HEK293T (cell line): ENCODE results near the gene TEK.
"Not testable (repeated sequence)": the region's sequence is repeated elsewhere in the genome, so short reads cannot be mapped to it uniquely, and the experiment has no call there.

Source experiments
- CTCF ChIA-PET: fragments of 350-600 bp; formaldehyde crosslinking; extraction: SDS; loops from one replicate; lab custom pipeline; 2021; ENCODE audit warnings: antibody characterized with exemption, inconsistent platforms; lab: Yijun Ruan, JAX
- POLR2A ChIA-PET: fragments of 350-600 bp; formaldehyde crosslinking; extraction: SDS; loops from one replicate; lab custom pipeline; 2020; ENCODE audit warnings: antibody characterized with exemption, inconsistent platforms; lab: Yijun Ruan, JAX
- DNase-seq: peaks from one replicate; pipeline ENCODE4 v3.0.0; 2012; ENCODE audit warnings: mixed read lengths; ENCODE audit errors: extremely low spot score
- ARNT ChIP-seq: fragments of 450-650 bp; IDR thresholded peaks from 2 replicates; pipeline ENCODE4 v1.6.1; 2017; ENCODE audit warnings: mild to moderate bottlenecking
- BHLHE40 ChIP-seq: fragments of 450-650 bp; IDR thresholded peaks from 2 replicates; pipeline ENCODE4 v1.6.1; 2016; ENCODE audit warnings: mild to moderate bottlenecking, moderate library complexity, borderline replicate concordance
- CTBP1 ChIP-seq: fragments of 450-650 bp; IDR thresholded peaks from 2 replicates; pipeline ENCODE4 v1.6.1; 2016; ENCODE audit warnings: borderline replicate concordance
- ELF4 ChIP-seq: fragments of 450-650 bp; IDR thresholded peaks from 2 replicates; pipeline ENCODE4 v1.6.1; 2017; ENCODE audit warnings: antibody characterized with exemption
- FOXA1 ChIP-seq: fragments of 450-650 bp; IDR thresholded peaks from 2 replicates; pipeline ENCODE4 v1.6.1; 2016; ENCODE audit warnings: mild to moderate bottlenecking
- FOXK2 ChIP-seq: fragments of 450-650 bp; IDR thresholded peaks from 2 replicates; pipeline ENCODE4 v1.6.1; 2016; ENCODE audit warnings: mild to moderate bottlenecking
- FOXM1 ChIP-seq: fragments of 450-650 bp; IDR thresholded peaks from 2 replicates; pipeline ENCODE4 v1.6.1; 2017; ENCODE audit warnings: mild to moderate bottlenecking, borderline replicate concordance
- HDGF ChIP-seq: fragments of 450-650 bp; IDR thresholded peaks from 2 replicates; pipeline ENCODE4 v1.6.1; 2017; ENCODE audit warnings: antibody characterized with exemption, borderline replicate concordance
- L3MBTL2 ChIP-seq: fragments of 450-650 bp; conservative IDR thresholded peaks from 2 replicates; pipeline ENCODE4 v1.6.1; 2016; ENCODE audit warnings: mild to moderate bottlenecking
- LEF1 ChIP-seq: fragments of 450-650 bp; IDR thresholded peaks from 2 replicates; pipeline ENCODE4 v1.6.1; 2017; ENCODE audit warnings: mild to moderate bottlenecking, borderline replicate concordance
- NFRKB ChIP-seq: fragments of 450-650 bp; IDR thresholded peaks from 2 replicates; pipeline ENCODE4 v1.6.1; 2016; ENCODE audit warnings: mild to moderate bottlenecking, moderate library complexity
- SP1 ChIP-seq: fragments of 450-650 bp; IDR thresholded peaks from 2 replicates; pipeline ENCODE4 v1.6.1; 2017
- SUZ12 ChIP-seq: fragments of 450-650 bp; IDR thresholded peaks from 2 replicates; pipeline ENCODE4 v1.6.1; 2016; ENCODE audit warnings: mild to moderate bottlenecking
- TARDBP ChIP-seq: fragments of 450-650 bp; IDR thresholded peaks from 2 replicates; pipeline ENCODE4 v1.6.1; 2016
- ZNF384 ChIP-seq: fragments of 450-650 bp; IDR thresholded peaks from 2 replicates; pipeline ENCODE4 v1.6.1; 2016
- TF ChIP-seq, protein P1 (sequence below): fragments of 450-650 bp; IDR thresholded peaks from 2 replicates; pipeline ENCODE4 v1.6.1; 2016

Gene TEK

GRCh38 chr9:27227192-27227591, 118.2 kb downstream of the TEK start:
- no peak for DNase-seq
- TF ChIP-seq, protein P1, sequence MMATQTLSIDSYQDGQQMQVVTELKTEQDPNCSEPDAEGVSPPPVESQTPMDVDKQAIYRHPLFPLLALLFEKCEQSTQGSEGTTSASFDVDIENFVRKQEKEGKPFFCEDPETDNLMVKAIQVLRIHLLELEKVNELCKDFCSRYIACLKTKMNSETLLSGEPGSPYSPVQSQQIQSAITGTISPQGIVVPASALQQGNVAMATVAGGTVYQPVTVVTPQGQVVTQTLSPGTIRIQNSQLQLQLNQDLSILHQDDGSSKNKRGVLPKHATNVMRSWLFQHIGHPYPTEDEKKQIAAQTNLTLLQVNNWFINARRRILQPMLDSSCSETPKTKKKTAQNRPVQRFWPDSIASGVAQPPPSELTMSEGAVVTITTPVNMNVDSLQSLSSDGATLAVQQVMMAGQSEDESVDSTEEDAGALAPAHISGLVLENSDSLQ: no peak
- TF ChIP-seq TARDBP: no peak
- TF ChIP-seq LEF1: no peak
- no peak for TF ChIP-seq ELF4
- no peak for TF ChIP-seq BHLHE40
- no peak for TF ChIP-seq SP1
- no peak for TF ChIP-seq CTBP1
- TF ChIP-seq FOXM1: no peak
- TF ChIP-seq HDGF: no peak
- no peak for TF ChIP-seq FOXK2
- no peak for TF ChIP-seq ARNT
- no peak for TF ChIP-seq FOXA1
- TF ChIP-seq L3MBTL2: no peak
- TF ChIP-seq SUZ12: no peak
- no peak for TF ChIP-seq ZNF384
- ChIA-PET POLR2A (no interaction called here), CTCF (no interaction called here)

DNA sequence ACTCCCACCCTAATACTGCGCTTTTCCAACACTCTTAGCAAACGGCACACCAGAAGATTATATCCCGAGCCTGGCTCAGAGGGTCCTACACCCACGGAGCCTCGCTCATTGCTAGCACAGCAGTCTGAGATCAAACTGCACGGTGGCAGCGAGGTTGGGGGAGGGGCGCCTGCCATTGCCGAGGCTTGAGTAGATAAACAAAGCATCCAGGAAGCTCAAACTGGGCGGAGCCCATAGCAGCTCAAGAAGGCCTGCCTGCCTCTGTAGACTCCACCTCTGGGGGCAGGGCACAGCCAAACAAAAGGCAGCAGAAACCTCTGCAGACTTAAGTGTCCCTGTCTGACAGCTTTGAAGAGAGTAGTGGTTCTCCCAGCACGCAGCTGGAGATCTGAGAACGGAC, 130.6 kb downstream of the TEK start:
- CTCF ChIA-PET, DNase-seq, POLR2A ChIA-PET: not testable (repeated sequence)

- CTCF ChIA-PET: interaction anchor here (0.6 kb wide), 1 partner anchor 10 kb away, joined by 4 read pairs; no protein-coding TSS in a partner anchor
Observed at GRCh38 chr9:27247756-27248155, 138.7 kb downstream of the TEK start.

GRCh38 chr9:27248702-27249101, 139.7 kb downstream of the TEK start:
- TF ChIP-seq FOXK2: no peak
- no peak for TF ChIP-seq L3MBTL2
- no peak for TF ChIP-seq SP1
- TF ChIP-seq TARDBP: no peak
- TF ChIP-seq ELF4: no peak
- TF ChIP-seq ARNT: no peak
- no peak for TF ChIP-seq BHLHE40
- DNase-seq: no peak
- POLR2A ChIA-PET: no interaction called here
- CTCF ChIA-PET: interaction anchor here (0.6 kb wide), 1 partner anchor 9 kb away, joined by 3 read pairs; no protein-coding TSS in a partner anchor

More at GRCh38 chr9:27247756-27248155, 138.7 kb downstream of the TEK start:
- no peak for TF ChIP-seq FOXM1
- POLR2A ChIA-PET: no interaction called here
- DNase-seq: peak; percentile 61

GRCh38 chr9:27258662-27259061, 149.6 kb downstream of the TEK start:
- CTCF ChIA-PET: interaction anchor here (1.2 kb wide), 1 partner anchor 11 kb away, joined by 4 read pairs; no protein-coding TSS in a partner anchor
- TF ChIP-seq FOXM1: no peak
- no peak for TF ChIP-seq TARDBP
- no peak for TF ChIP-seq HDGF
- TF ChIP-seq NFRKB: no peak
- TF ChIP-seq FOXA1: no peak
- no peak for TF ChIP-seq LEF1
- no peak for TF ChIP-seq ELF4
- POLR2A ChIA-PET: no interaction called here
- DNase-seq: no peak

GRCh38 chr9:27260789-27261516, 151.9 kb downstream of the TEK start:
- no peak for DNase-seq
- CTCF ChIA-PET: no interaction called here
- POLR2A ChIA-PET: no interaction called here

GRCh38 chr9:27261517-27262211, 152.6 kb downstream of the TEK start:
- CTCF ChIA-PET: no interaction called here
- TF ChIP-seq ELF4 (no peak), BHLHE40 (no peak), FOXA1 (no peak), LEF1 (no peak), FOXK2 (no peak), NFRKB (no peak), SP1 (no peak), TARDBP (no peak), CTBP1 (no peak), ZNF384 (no peak), HDGF (no peak), FOXM1 (no peak), SUZ12 (no peak), ARNT (no peak), L3MBTL2 (no peak)
- no peak for DNase-seq
- POLR2A ChIA-PET: no interaction called here

More at GRCh38 chr9:27260789-27261516, 151.9 kb downstream of the TEK start:
- TF ChIP-seq NFRKB (no peak), ARNT (no peak)
